Adrenal gland (tissue), 12 donors: Measurements from ENCODE around the gene GMDS. TPM values are rescaled to one million over a fixed set of nuclear protein-coding genes. Genes with fewer than 3 reads are reported as not detected.

ENCODE experiments used
- DNase-seq, 7 donors: peaks; one replicate each; pipeline ENCODE4 v3.0.0-alpha.2; 2019 to 2020
- H3K27ac ChIP-seq, 5 donors: fragments of 200-600 bp; sonication (generic) in 4 of 5; 1 replicate in 3 of 5; 2 replicates in 2 of 5; pipeline versions ENCODE4 v1.5.1 to v1.8.0; 2016 to 2020; ENCODE audit warnings: mild to moderate bottlenecking in 1 of 5
- H3K27me3 ChIP-seq: fragments of 200-600 bp; 2 replicates; pipeline ENCODE4 v1.8.0; 2021
- H3K36me3 ChIP-seq, 2 donors: fragments of 200-600 bp; replicated peaks in 1 of 2; 1 replicate in 1 of 2; 2 replicates in 1 of 2; pipeline versions ENCODE4 v1.5.1 to v1.8.0; 2018 to 2022
- H3K4me1 ChIP-seq, 2 donors: fragments of 200-600 bp; replicated peaks in 1 of 2; 1 replicate in 1 of 2; 2 replicates in 1 of 2; pipeline versions ENCODE4 v1.5.1 to v1.8.0; 2018 to 2021
- H3K4me3 ChIP-seq, 4 donors: fragments of 200-600 bp; sonication (generic) in 3 of 4; one replicate each; pipeline ENCODE4 v1.5.1; 2016 to 2018
- H3K9me3 ChIP-seq, 3 donors: fragments of 200-600 bp; sonication (generic) in 1 of 3; replicated peaks in 1 of 3; 1 replicate in 2 of 3; 2 replicates in 1 of 3; pipeline versions ENCODE4 v1.5.1 to v1.8.0; 2016 to 2021
- POLR2A ChIP-seq, 2 donors: fragments of 450-650 bp; IDR thresholded peaks; one replicate each; pipeline ENCODE4 v1.6.1; 2017; ENCODE audit warnings: antibody characterized with exemption in 2 of 2, mild to moderate bottlenecking in 2 of 2, moderate library complexity in 1 of 2
- WGBS, 4 donors: extraction: QIAGEN DNeasy Blood & Tissue Kit in 2 of 4; methylation state at CpG; one replicate each; pipeline versions ENCODE4 v1.1.5 to v1.1.7; 2013 to 2017; 5-methylcytosine and 5-hydroxymethylcytosine counted together
- intact Hi-C, 2 donors: fragments of 100-400 bp; cut with DNase I; formaldehyde crosslinking; loops; one replicate each; pipeline versions ENCODE4 v1.14.1 to v1.15.0; 2022 to 2023
- polyA plus RNA-seq, 3 donors: library from polyadenylated mRNA; stranded (reverse); fragments of 200-250 nt in 2 of 3; fragments of 350-450 nt in 1 of 3; fragmentation: Illumina TruSeq in 1 of 3; extraction: RNeasy Lipid Tissue Mini Kit (QIAGEN cat#74804) in 1 of 3; gene quantifications; one replicate each; pipeline ENCODE4 v1.2.3, GENCODE V29; 2013 to 2014
- total RNA-seq, 9 donors: library from RNA; depleted of rRNA in 4 of 9; stranded (reverse); fragments of >200 nt in 4 of 9; fragments of 120-200 nt in 1 of 9; fragmentation: NEBNext Ultra II Directional in 1 of 9; extraction: Animal tissue kit (Norgen Biotek cat#: 25700) in 1 of 9; gene quantifications; one replicate each; pipeline versions ENCODE4 v1.1.0 to v1.2.4, GENCODE V29; 2013 to 2023
- TF ChIP-seq, protein P1 (sequence below), 6 experiments: fragments of 450-650 bp in 4 of 6; fragments of 200-600 bp in 2 of 6; sonication (generic) in 1 of 6; IDR thresholded peaks; 1 replicate in 5 of 6; 2 replicates in 1 of 6; pipeline versions ENCODE4 v1.5.1 to v1.8.0; 2016 to 2021; ENCODE audit warnings: antibody characterized with exemption in 6 of 6, mild to moderate bottlenecking in 2 of 6, moderate library complexity in 1 of 6
- donor health status: healthy with polysubstance abuse.
- donor health status: Bipolar disorder and iron deficiency.
- donor health status: DM: yes; HTN: yes; CAD: no.
- donor health status: DM: no; HTN: no; CAD: no.
- donor health status: DM: no; HTN: no; CAD: no.
- donor health status: DM: yes; HTN: yes; CAD: no.

Gene GMDS
- total and polyA plus RNA-seq, 12 donors: 8.5 to 39.2 (median 15.2) TPM

GRCh38 chr6:1594445-1595200, 650.8 kb downstream of the GMDS start:
- no peaks in the 10 kb centered on the region for H3K36me3 ChIP-seq
- no peaks in the 10 kb centered on the region for H3K4me1 ChIP-seq
- no peak overlapping the region for H3K4me3 ChIP-seq
- intact Hi-C loops: loop anchor here (5.0 to 10.0 kb wide), 5 partner anchors 758 to 1140 kb away; no protein-coding TSS in a partner anchor
- no peaks in the 10 kb centered on the region for H3K9me3 ChIP-seq
- no peak for DNase-seq
- WGBS, 4 donors: 68 to 77% (median 74%) methylated on average over 21 to 33 of the region's 33 CpGs
- peaks cover 38% of the 10 kb centered on the region for H3K27me3 ChIP-seq
- H3K27ac ChIP-seq: no peak overlapping the region
- TF ChIP-seq POLR2A (IDR thresholded peaks at IDR 0.05): no peak
- TF ChIP-seq, protein P1, sequence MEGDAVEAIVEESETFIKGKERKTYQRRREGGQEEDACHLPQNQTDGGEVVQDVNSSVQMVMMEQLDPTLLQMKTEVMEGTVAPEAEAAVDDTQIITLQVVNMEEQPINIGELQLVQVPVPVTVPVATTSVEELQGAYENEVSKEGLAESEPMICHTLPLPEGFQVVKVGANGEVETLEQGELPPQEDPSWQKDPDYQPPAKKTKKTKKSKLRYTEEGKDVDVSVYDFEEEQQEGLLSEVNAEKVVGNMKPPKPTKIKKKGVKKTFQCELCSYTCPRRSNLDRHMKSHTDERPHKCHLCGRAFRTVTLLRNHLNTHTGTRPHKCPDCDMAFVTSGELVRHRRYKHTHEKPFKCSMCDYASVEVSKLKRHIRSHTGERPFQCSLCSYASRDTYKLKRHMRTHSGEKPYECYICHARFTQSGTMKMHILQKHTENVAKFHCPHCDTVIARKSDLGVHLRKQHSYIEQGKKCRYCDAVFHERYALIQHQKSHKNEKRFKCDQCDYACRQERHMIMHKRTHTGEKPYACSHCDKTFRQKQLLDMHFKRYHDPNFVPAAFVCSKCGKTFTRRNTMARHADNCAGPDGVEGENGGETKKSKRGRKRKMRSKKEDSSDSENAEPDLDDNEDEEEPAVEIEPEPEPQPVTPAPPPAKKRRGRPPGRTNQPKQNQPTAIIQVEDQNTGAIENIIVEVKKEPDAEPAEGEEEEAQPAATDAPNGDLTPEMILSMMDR (IDR thresholded peaks at IDR 0.05): no peak

GRCh38 chr6:1593958-1594314, 651.5 kb downstream of the GMDS start:
- intact Hi-C loops: loop anchor here in 1 of 2 donors (10.0 kb wide), 2 partner anchors 861 to 1141 kb away; no protein-coding TSS in a partner anchor
- peaks cover 33% of the 10 kb centered on the region for H3K27me3 ChIP-seq
- no peak overlapping the region for H3K4me3 ChIP-seq
- no peaks in the 10 kb centered on the region for H3K36me3 ChIP-seq
- 69 to 87% (median 79%) methylated on average over 15 to 22 of the region's 22 CpGs for WGBS, 4 donors
- H3K4me1 ChIP-seq: no peaks in the 10 kb centered on the region
- H3K27ac ChIP-seq: no peak overlapping the region
- H3K9me3 ChIP-seq: no peaks in the 10 kb centered on the region
- DNase-seq: peak in 1 of 7 donors; percentile 46
- TF ChIP-seq, protein P1 (IDR thresholded peaks at IDR 0.05): no peak
- no peak for TF ChIP-seq POLR2A (IDR thresholded peaks at IDR 0.05)

DNA sequence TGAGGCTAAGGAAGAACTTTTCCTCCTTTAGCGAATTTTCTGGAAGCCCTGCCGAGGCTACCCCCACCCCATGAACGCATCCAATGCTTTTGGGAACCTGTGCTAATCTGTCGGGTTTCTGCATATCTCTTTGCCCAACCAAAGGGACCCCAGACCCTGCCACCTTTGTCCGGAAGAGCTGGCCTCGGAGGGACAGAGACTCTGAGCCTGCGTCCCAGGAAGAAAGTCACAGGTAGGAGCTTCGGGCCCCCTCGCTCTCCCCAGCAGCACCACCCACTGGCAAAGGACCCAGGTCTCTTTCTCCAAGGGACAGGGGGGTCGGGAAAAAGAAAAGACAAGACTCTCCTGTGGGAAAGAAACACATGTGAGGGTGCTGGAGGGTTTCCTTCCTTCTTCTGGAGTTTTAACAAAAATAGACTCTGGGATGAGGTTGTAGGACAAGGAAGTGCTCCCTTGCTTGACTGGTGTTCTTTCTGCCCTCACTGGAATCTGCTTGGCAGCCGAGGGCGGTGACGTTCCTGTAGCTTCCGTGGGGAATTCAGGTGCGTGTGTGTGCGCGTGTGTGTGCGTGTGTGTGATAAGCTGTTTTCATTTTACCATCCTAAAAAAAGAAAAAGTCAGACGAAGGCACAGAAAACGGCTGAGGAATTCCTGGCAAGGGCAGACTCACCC, 652.0 kb downstream of the GMDS start:
- no peak overlapping the region for H3K27ac ChIP-seq
- DNase-seq: peak in 2 of 7 donors; percentile 3 to 25
- H3K4me1 ChIP-seq: no peaks in the 10 kb centered on the region
- TF ChIP-seq, protein P1 (IDR thresholded peaks at IDR 0.05): no peak
- no peak for TF ChIP-seq POLR2A (IDR thresholded peaks at IDR 0.05)
- H3K4me3 ChIP-seq: no peak overlapping the region
- H3K36me3 ChIP-seq: no peaks in the 10 kb centered on the region
- intact Hi-C loops: loop anchor here in 1 of 2 donors (10.0 kb wide), 2 partner anchors 861 to 1141 kb away; no protein-coding TSS in a partner anchor
- peaks cover 30% of the 10 kb centered on the region for H3K27me3 ChIP-seq
- no peaks in the 10 kb centered on the region for H3K9me3 ChIP-seq
- 64 to 69% (median 67%) methylated on average over 20 of the region's 20 CpGs for WGBS, 4 donors

DNA sequence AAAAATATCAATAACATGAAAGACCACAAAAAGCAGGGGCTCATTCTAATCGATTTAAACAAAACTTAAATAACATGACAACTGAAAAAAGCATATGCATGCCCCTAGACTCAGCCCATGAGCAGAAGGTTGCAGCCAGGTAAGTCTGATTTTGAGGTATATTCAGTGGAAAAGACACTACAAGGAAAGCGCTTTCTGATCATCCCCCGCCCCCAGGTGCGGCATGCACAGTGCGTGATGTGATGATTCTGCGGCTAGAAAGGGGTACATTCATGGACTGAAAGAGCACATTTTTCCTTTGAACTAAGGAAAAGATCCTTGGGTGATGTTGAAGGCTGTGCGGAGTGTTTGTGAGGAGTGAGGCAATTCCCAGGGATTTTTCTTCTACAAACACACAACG, 652.6 kb downstream of the GMDS start:
- TF ChIP-seq POLR2A (IDR thresholded peaks at IDR 0.05): no peak
- TF ChIP-seq, protein P1 (IDR thresholded peaks at IDR 0.05): no peak
- 81 to 88% (median 84%) methylated on average over 8 of the region's 8 CpGs for WGBS, 4 donors
- peak in 2 of 7 donors; percentile 3 to 14 for DNase-seq
- Histone ChIP-seq H3K36me3 (no peaks in the 10 kb centered on the region), H3K9me3 (no peaks in the 10 kb centered on the region), H3K4me1 (no peaks in the 10 kb centered on the region), H3K4me3 (no peak overlapping the region), H3K27ac (no peak overlapping the region), H3K27me3 (peaks cover 24% of the 10 kb centered on the region)
- intact Hi-C loops: loop anchor here in 1 of 2 donors (10.0 kb wide), 2 partner anchors 862 to 1142 kb away; no protein-coding TSS in a partner anchor
